Measurements from ENCODE around the gene GALNT12. TPM values are rescaled to one million over a fixed set of nuclear protein-coding genes. Genes with fewer than 3 reads are reported as not detected.

The GALNT12 gene
- total and polyA plus RNA-seq, 8 donors = 9.0 to 212 (median 41.8) TPM

DNA sequence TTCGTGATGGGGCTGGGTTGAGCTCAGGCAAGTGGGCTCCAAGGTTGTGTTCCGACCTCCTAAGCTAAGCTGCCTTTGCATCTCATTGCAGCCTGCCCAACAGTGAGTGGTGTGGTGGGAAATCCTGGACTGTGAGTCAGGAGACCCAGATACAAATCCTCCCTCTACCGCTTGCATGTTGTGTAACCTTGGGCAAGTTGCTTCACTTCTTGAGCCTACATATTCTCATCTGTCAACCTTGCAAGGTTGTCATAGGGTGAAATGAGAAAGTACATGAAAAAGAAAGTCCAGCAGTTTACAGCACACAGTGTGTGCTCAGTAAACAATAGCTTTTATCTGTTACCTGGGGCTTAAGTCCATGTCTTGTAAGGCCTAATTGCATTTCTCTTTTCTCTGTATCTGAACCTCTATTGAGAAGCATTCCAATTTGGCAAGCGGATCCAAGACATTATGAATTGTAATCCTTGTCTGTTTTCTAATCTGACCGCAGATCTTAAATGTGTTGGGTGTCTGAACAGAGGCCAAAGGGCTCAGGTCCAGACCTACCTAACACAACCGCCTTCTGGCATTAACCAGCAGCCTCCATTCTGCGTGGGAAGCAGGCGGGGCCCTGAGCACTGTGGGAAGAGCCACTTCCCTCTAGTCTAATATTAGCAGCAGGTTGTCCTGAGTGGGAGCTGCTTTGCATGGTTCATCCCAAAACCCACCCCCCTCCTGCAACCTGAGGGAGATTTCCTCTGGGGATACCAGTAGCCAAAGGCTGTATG is 1.8 kb upstream of the GALNT12 start:
- TF ChIP-seq EP300 (IDR thresholded peaks at IDR 0.05) = no peak
- TF ChIP-seq POLR2AphosphoS5 (IDR thresholded peaks at IDR 0.05) = peak in 2 of 3 donors; percentile 38 to 60
- TF ChIP-seq POLR2A (IDR thresholded peaks at IDR 0.05) = no peak
- TF ChIP-seq, protein P1, sequence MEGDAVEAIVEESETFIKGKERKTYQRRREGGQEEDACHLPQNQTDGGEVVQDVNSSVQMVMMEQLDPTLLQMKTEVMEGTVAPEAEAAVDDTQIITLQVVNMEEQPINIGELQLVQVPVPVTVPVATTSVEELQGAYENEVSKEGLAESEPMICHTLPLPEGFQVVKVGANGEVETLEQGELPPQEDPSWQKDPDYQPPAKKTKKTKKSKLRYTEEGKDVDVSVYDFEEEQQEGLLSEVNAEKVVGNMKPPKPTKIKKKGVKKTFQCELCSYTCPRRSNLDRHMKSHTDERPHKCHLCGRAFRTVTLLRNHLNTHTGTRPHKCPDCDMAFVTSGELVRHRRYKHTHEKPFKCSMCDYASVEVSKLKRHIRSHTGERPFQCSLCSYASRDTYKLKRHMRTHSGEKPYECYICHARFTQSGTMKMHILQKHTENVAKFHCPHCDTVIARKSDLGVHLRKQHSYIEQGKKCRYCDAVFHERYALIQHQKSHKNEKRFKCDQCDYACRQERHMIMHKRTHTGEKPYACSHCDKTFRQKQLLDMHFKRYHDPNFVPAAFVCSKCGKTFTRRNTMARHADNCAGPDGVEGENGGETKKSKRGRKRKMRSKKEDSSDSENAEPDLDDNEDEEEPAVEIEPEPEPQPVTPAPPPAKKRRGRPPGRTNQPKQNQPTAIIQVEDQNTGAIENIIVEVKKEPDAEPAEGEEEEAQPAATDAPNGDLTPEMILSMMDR (IDR thresholded peaks at IDR 0.05) = no peak
- peak in 1 of 2 donors; percentile 30 for DNase-seq
- peaks cover 0 to 9% (median 0%) of the 10 kb centered on the region in 3 donors for H3K27me3 ChIP-seq
- H3K36me3 ChIP-seq = no peaks in the 10 kb centered on the region
- intact Hi-C loops (cut with DNase I; ENCODE audit: low total_unique reads) = no loop called here
- H3K4me1 ChIP-seq = peaks cover 38 to 80% (median 58%) of the 10 kb centered on the region in 4 donors
- WGBS, 5 donors = 46 to 62% (median 52%) methylated on average over 8 of the region's 8 CpGs
- H3K4me3 ChIP-seq = no peak overlapping the region
- H3K27ac ChIP-seq = peak overlapping the region in 4 of 5 donors; percentile 52 to 85 (median 74)
- H3K9me3 ChIP-seq = no peaks in the 10 kb centered on the region

DNA sequence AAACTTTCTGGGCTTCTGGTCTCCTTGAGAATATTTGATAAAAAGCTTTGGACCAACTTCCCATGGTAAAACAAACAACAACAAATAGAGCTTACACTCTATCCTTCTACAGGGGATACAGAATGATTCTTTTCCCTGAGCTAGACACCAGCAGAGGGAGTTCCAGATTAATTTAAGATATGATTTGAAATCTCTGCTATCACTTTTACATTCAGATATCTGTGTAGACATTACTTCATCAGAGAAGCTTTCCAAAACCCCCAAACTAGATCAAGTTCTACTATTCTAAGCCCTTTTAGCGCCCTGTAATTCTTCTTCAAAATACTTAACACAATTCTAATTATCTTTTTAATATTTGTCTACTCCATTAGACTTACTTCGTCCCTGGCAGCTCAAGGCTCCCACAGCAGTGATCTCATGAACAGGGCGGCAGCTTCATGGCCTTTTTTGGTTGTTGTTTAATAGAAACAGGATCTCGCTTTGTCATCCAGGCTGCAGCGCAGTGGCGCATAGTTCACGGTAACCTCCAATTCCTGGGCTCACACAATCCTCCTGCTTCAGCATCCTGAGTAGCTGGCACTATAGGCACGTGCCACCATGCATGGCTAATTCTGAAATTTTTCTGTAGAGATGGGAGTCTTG is 955 bp upstream of the GALNT12 start:
- DNase-seq = peak in 1 of 2 donors; percentile 50
- intact Hi-C loops (cut with DNase I; ENCODE audit: low total_unique reads) = no loop called here
- H3K27me3 ChIP-seq = peaks cover 0 to 9% (median 0%) of the 10 kb centered on the region in 3 donors
- H3K4me1 ChIP-seq = peaks cover 38 to 81% (median 65%) of the 10 kb centered on the region in 4 donors
- WGBS, 5 donors = 54 to 75% (median 70%) methylated on average over 8 of the region's 8 CpGs
- no peak for TF ChIP-seq POLR2A (IDR thresholded peaks at IDR 0.05)
- TF ChIP-seq, protein P1 (IDR thresholded peaks at IDR 0.05) = peak in 1 of 7 experiments; percentile 18
- peak in 1 of 3 donors; percentile 4 for TF ChIP-seq POLR2AphosphoS5 (IDR thresholded peaks at IDR 0.05)
- peak; percentile 17 for TF ChIP-seq EP300 (IDR thresholded peaks at IDR 0.05)
- H3K4me3 ChIP-seq = peak overlapping the region in 3 of 4 donors; percentile 53 to 62 (median 57)
- H3K9me3 ChIP-seq = no peaks in the 10 kb centered on the region
- H3K36me3 ChIP-seq = no peaks in the 10 kb centered on the region
- peak overlapping the region; percentile 22 to 85 (median 66) for H3K27ac ChIP-seq

GRCh38 chr9:98807814-98808195 is 335 bp downstream of the GALNT12 start:
- H3K4me1 ChIP-seq = peaks cover 38 to 78% (median 65%) of the 10 kb centered on the region in 4 donors
- H3K27me3 ChIP-seq = peaks cover 0 to 9% (median 0%) of the 10 kb centered on the region in 3 donors
- 0 to 1% (median 0%) methylated on average over 15 to 46 of the region's 46 CpGs for WGBS, 5 donors
- no peak for TF ChIP-seq EP300 (IDR thresholded peaks at IDR 0.05)
- TF ChIP-seq, protein P1 (IDR thresholded peaks at IDR 0.05) = no peak
- TF ChIP-seq POLR2A (IDR thresholded peaks at IDR 0.05) = no peak
- TF ChIP-seq POLR2AphosphoS5 (IDR thresholded peaks at IDR 0.05) = no peak
- no peaks in the 10 kb centered on the region for H3K9me3 ChIP-seq
- no peaks in the 10 kb centered on the region for H3K36me3 ChIP-seq
- intact Hi-C loops (cut with DNase I; ENCODE audit: low total_unique reads) = no loop called here
- H3K27ac ChIP-seq = peak overlapping the region; percentile 77 to 85 (median 83)
- H3K4me3 ChIP-seq = peak overlapping the region; percentile 53 to 78 (median 60)
- peak in 1 of 2 donors; percentile 62 for DNase-seq

- intact Hi-C loops (cut with DNase I; ENCODE audit: low total_unique reads) = no loop called here
- peak in 2 of 3 donors; percentile 72 to 89 for TF ChIP-seq POLR2AphosphoS5 (IDR thresholded peaks at IDR 0.05)
- TF ChIP-seq, protein P1 (IDR thresholded peaks at IDR 0.05) = no peak
- TF ChIP-seq POLR2A (IDR thresholded peaks at IDR 0.05) = peak in 1 of 4 donors; percentile 37
- peak; percentile 88 to 89 for DNase-seq
- WGBS, 5 donors = 14 to 32% (median 19%) methylated on average over 8 to 17 of the region's 17 CpGs
- no peaks in the 10 kb centered on the region for H3K9me3 ChIP-seq
- H3K27me3 ChIP-seq = peaks cover 0 to 9% (median 0%) of the 10 kb centered on the region in 3 donors
- H3K27ac ChIP-seq = peak overlapping the region; percentile 77 to 85 (median 83)
- peaks cover 38 to 78% (median 63%) of the 10 kb centered on the region in 4 donors for H3K4me1 ChIP-seq
- H3K36me3 ChIP-seq = no peaks in the 10 kb centered on the region
- H3K4me3 ChIP-seq = peak overlapping the region; percentile 53 to 78 (median 60)
These were observed 943 bp downstream of the GALNT12 start for GRCh38 chr9:98808411-98808815.
